DND-41 (cell line): ENCODE measurements around the gene VN1R5.

ENCODE experiments used
- ATAC-seq: fragments of 200-7000 bp; cut with Tn5 transposase; 3 replicates; pipeline ENCODE4 v1.9.1; 2021; ENCODE audit warnings: low read depth; ENCODE audit not compliant: insufficient read depth
- DNase-seq: peaks from one replicate; pipeline ENCODE4 v3.0.0-alpha.2; 2020
- H2AFZ ChIP-seq: 2 replicates; pipeline ENCODE4 v1.6.0; 2012; ENCODE audit warnings: low read depth, low read length
- H3K27ac ChIP-seq: 2 replicates; pipeline ENCODE4 v1.5.1; 2012; ENCODE audit warnings: low read length, inconsistent platforms
- H3K27me3 ChIP-seq: fragments of 200-600 bp; sonication (generic); 2 replicates; pipeline ENCODE4 v1.6.0; 2012; ENCODE audit warnings: low read length, mild to moderate bottlenecking, inconsistent platforms; ENCODE audit not compliant: insufficient read depth, poor library complexity
- H3K36me3 ChIP-seq: 2 replicates; pipeline ENCODE4 v1.5.1; 2012; ENCODE audit warnings: low read length, inconsistent platforms; ENCODE audit not compliant: insufficient read depth
- H3K4me1 ChIP-seq: 2 replicates; pipeline ENCODE4 v1.5.1; 2012; ENCODE audit warnings: mild to moderate bottlenecking, low read length; ENCODE audit not compliant: insufficient read depth
- H3K4me2 ChIP-seq: 2 replicates; pipeline ENCODE4 v1.6.0; 2012; ENCODE audit warnings: mild to moderate bottlenecking, moderate library complexity, low read length, inconsistent platforms; ENCODE audit not compliant: insufficient read depth
- H3K4me3 ChIP-seq, 2 experiments: fragments of 200-600 bp in 1 of 2; shearing (Covaris generic) in 1 of 2; 2 replicates each; pipeline ENCODE4 v1.5.1; 2012 to 2016; ENCODE audit warnings: inconsistent platforms in 2 of 2, low read length in 2 of 2, mild to moderate bottlenecking in 2 of 2, low read depth in 1 of 2, moderate library complexity in 1 of 2
- H3K79me2 ChIP-seq: 2 replicates; pipeline ENCODE4 v1.6.0; 2012; ENCODE audit warnings: low read length, inconsistent platforms; ENCODE audit not compliant: insufficient read depth
- H3K9ac ChIP-seq: 2 replicates; pipeline ENCODE4 v1.6.0; 2012; ENCODE audit warnings: low read depth, mild to moderate bottlenecking, inconsistent platforms, low read length, moderate library complexity
- H3K9me3 ChIP-seq: 2 replicates; pipeline ENCODE4 v1.5.1; 2012; ENCODE audit warnings: low read length, moderate library complexity, mild to moderate bottlenecking, inconsistent platforms; ENCODE audit not compliant: insufficient read depth, severe bottlenecking
- H4K20me1 ChIP-seq: 2 replicates; pipeline ENCODE4 v1.6.0; 2012; ENCODE audit warnings: low read length; ENCODE audit not compliant: insufficient read depth
- CTCF ChIP-seq: IDR thresholded peaks from 2 replicates; pipeline ENCODE4 v1.5.1; 2012; ENCODE audit warnings: borderline replicate concordance, low read length, moderate library complexity, mild to moderate bottlenecking; ENCODE audit not compliant: poor library complexity, severe bottlenecking; ENCODE audit errors: extremely low read depth
- EZH2 ChIP-seq: IDR thresholded peaks from 3 replicates; pipeline ENCODE4 v1.6.1; 2012; ENCODE audit warnings: borderline replicate concordance, low read depth, mild to moderate bottlenecking, moderate library complexity, low read length, inconsistent platforms; ENCODE audit not compliant: severe bottlenecking

The VN1R5 gene

DNA sequence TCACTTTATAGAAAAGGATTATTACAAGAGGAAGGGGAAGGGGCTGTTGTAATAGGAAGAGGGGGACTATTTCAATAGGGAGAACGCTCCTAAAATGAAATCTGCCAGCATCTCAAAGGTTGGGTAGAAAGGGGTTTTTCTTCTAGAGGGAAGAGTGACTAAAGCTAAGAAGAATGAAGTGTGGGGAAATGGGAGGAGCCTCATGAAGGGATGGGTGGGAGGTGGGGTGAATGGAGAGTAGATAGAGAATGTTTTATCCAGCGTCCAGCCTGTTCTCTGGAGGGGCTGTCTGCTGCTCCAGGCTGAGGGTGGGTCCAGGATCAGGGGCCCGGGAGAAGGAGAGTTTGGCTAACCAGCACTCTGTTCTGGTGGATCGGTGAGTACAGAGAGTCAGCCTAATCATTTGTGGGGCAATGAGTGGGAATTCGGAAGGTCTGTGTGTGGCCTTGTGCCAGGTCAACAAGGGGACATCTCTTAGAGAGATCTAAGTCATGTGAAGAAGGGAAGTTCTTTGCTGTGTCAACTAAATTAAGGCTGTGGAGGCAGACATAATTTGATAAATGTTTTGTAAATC lies 25.2 kb downstream of the VN1R5 start:
- Histone ChIP-seq H3K9me3 (no peaks in the 10 kb centered on the region), H3K4me2 (no peak overlapping the region), H3K27me3 (no peaks in the 10 kb centered on the region), H3K79me2 (no peaks in the 10 kb centered on the region), H3K27ac (no peak overlapping the region), H4K20me1 (no peaks in the 10 kb centered on the region), H3K36me3 (no peaks in the 10 kb centered on the region), H2AFZ (no peak overlapping the region), H3K9ac (no peak overlapping the region), H3K4me3 (no peak overlapping the region), H3K4me1 (no peaks in the 10 kb centered on the region)
- no peak for TF ChIP-seq CTCF
- TF ChIP-seq EZH2: no peak
- ATAC-seq (no peak), DNase-seq (no peak)

DNA sequence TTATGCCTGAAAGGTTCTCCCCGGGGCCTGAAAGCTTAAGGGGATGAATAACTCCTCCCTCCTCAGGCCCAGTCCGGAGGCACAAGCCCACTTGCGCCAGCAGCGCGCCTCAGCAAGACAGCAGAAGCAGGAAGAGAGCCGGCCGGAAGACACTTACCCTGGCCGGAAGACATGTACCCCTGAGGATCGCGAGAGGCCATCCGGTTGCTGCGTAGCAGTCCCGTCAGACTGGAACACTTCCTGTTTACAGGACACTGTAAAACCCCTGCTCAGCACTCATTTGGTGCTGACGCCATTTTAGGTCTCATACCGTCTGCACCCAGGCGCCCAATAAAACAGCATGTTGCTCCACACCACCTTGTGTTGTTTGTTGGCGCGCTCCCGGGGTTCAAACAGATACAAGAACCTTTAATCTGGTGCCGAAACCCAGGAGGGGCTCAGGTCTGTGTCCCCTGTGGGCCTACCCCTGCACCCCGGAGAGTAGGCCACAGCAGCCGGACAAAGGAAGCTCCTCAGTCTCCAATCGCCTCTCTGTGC lies 30.3 kb downstream of the VN1R5 start:
- H3K4me3 ChIP-seq: no peak overlapping the region
- H3K79me2 ChIP-seq: no peaks in the 10 kb centered on the region
- H3K27ac ChIP-seq: no peak overlapping the region
- no peaks in the 10 kb centered on the region for H3K4me1 ChIP-seq
- DNase-seq: no peak
- no peaks in the 10 kb centered on the region for H4K20me1 ChIP-seq
- H3K4me2 ChIP-seq: no peak overlapping the region
- no peaks in the 10 kb centered on the region for H3K27me3 ChIP-seq
- no peak for ATAC-seq
- no peak overlapping the region for H2AFZ ChIP-seq
- H3K9me3 ChIP-seq: no peaks in the 10 kb centered on the region
- no peaks in the 10 kb centered on the region for H3K36me3 ChIP-seq
- TF ChIP-seq EZH2 (no peak), CTCF (no peak)
- no peak overlapping the region for H3K9ac ChIP-seq

GRCh38 chr1:247287460-247287859 lies 31.6 kb downstream of the VN1R5 start:
- no peak for ATAC-seq
- no peaks in the 10 kb centered on the region for H3K9me3 ChIP-seq

More at GRCh38 chr1:247287460-247287859, 31.6 kb downstream of the VN1R5 start:
- no peak for TF ChIP-seq CTCF
- no peak for TF ChIP-seq EZH2
- H3K36me3 ChIP-seq: no peaks in the 10 kb centered on the region
- H3K27me3 ChIP-seq: no peaks in the 10 kb centered on the region
- H3K79me2 ChIP-seq: no peaks in the 10 kb centered on the region
- H4K20me1 ChIP-seq: no peaks in the 10 kb centered on the region
- H3K27ac ChIP-seq: no peak overlapping the region
- DNase-seq: no peak
- H2AFZ ChIP-seq: no peak overlapping the region
- H3K9ac ChIP-seq: no peak overlapping the region
- H3K4me3 ChIP-seq: no peak overlapping the region
- no peak overlapping the region for H3K4me2 ChIP-seq
- H3K4me1 ChIP-seq: no peaks in the 10 kb centered on the region
